DLD1 (cell line): Measurements from ENCODE around the gene CEP170.

Experiments used
- in situ Hi-C: cut with HindIII; loops from 2 replicates; pipeline ENCODE4 v1.10.0; 2017; ENCODE audit warnings: low sequenced_read_pairs

CEP170 gene

DNA sequence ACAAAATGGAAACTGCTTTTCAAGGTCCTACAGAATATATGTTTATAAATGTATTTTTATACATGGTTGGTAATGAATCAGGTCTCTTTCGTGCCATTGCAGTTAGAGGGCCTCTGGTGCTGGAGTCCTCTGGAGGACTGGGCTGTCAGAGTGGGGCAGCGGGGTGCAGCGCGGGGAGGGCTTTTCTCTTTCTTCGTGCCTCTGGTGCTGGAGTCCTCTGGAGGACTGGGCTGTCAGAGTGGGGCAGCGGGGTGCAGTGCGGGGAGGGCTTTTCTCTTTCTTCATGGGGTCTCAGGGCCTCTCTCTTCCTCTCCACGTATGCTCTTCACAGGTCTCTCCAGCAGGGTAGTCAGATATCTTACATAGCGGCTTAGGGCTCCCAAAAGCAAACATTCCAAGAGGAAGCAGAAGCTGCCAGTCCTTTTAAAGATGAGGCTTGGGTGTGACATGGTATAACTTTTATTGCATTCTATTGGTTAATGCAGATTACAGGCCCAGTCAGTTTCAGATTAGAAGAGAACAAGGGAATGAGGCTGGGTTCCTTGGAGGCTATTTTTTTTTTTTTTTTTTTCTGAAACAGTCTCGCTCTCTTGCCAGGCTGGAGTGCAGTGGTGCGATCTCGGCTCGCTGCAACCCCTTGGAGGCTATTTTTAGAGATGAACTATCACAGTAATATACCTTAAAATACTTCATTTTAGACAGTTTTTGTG, 13.8 kb upstream of the CEP170 start:
- in situ Hi-C loops, result no loop called here

DNA sequence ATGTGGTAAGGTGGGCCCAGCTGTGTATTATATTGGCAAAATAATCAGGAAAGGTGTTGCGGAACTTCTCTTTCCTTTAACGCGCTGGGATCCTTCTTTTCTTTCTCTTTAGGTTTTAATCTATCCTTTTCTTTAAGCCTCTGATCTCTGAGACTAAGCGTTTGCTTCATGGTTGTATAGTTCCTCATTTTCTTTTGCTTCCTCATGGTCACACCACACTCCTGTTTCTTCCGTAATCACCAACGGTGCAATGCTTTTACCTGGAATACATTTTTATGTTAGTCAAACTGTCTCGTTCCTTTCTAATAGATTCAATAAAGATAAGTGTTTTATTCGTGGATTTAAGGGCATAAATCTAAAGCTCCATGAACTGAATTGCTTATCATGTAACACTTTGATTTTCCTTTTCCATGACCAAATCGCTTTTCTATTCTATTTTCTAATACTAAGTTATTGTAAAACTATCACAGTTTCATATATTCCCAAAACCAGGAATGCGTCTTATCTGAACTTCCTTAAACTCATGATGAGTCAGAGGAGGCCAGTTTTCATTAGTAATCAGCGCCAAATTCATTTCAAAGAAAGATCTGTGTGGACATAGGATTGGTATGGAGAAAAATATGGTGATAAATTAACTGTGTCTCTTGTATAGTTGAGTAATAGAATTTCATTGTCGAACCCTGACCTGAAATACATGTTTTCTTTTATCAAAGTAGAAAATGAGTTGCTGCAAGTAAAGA, 13.0 kb upstream of the CEP170 start:
- in situ Hi-C loops, result no loop called here

DNA sequence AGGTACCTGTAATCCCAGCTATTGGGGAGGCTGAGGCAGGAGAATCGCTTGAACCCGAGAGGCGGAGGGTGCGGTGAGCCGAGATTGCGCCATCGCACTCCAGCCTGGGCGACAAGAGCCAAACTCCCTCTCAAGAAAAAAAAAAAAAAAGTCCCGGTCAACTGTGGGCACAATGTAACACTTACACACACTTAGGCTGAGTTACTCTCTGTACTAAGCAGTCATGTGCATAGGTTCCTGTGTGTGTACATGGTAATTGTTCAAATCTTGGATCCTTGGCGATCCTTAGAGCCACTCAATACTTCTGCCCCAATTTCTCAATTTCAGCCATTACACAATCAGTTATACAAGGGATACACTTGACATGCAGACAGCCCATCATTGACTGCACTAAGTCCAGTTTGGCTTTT, 12.4 kb upstream of the CEP170 start:
- in situ Hi-C loops, result no loop called here

DNA sequence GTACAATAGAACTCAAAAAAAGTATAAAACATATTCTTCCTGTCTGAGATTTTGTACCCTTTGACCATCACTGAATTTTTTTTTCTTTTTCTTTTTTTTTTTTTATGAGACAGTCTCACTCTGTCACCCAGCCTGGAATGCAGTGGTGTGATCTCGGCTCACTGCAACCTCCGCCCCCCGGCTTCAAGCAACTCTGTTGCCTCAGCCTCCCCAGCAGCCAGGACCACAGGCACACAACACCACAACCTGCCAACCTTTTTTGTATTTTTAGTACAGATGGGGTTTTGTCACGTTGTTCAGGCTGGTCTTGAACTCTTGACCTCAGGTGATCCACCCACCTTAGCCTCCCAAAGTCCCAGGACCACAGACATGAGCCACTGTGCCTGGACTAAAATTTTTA, 11.2 kb upstream of the CEP170 start:
- in situ Hi-C loops, result no loop called here

DNA sequence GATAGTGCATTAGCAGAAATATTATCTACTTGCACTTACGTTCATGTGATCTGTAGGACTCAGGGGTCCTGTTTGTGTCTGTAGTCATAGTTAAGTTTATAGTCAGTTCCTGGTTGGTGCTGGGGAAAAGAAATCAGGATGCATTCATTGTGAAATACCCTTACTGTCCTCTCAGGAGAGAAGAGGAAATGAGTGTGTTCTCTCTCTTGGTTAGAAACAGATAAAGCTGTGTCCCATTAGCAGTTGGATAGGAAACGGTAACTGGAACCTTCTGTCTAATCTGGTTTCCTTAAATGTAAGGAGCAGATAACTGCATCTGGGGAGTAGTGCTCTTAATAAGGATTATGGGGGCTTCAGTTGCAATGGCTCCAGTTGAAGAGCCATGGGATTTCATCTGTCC, 9.6 kb upstream of the CEP170 start:
- in situ Hi-C loops, result no loop called here

DNA sequence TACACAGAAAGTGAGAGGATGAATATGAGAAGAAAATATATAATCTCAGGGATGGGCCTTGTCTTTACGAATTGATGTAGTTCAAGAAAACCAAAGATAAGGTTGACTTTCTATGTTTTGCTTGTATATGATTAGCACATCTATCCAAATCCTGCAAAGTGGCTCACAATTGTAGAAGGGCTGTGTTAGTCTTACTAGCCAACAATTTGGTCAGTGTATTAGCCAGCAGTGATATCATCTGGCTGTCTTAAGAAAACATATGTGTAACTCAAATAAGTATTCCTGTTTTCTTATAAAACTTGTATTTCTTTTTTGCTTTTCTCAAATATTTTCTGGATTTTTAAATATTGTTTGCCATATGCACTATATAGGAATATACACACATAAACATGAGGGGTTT, 6.3 kb upstream of the CEP170 start:
- in situ Hi-C loops, result no loop called here

DNA sequence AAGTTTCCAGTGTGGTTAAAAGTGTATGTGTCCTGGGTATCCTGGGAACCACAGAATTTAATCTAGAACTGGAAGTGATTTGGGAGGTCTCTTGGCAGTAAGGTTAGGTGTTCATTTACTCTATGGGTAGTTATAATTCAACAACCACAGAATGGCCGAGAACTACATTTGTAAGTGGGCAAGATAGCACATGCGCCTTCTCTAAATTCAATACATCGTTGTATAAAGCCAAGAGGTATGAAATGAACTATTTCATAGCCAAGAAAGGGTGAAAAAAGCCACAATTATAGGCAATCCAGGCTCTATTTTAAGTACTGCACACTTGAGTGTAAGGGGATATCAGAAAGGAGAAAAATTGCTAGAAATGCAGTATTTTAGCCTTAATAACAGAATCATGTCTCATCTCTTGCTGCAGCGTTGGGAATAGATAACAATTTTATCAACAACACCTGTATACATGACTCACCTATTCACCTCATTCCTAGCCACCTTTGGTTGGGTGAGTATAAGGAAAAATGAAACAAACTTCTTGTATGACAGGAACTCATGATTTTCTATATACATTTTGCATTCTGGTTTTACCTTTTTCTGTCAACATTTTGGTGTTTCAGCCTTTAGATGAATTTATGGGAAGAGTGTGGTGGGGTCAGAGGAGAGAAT, 5.3 kb upstream of the CEP170 start:
- in situ Hi-C loops, result no loop called here

DNA sequence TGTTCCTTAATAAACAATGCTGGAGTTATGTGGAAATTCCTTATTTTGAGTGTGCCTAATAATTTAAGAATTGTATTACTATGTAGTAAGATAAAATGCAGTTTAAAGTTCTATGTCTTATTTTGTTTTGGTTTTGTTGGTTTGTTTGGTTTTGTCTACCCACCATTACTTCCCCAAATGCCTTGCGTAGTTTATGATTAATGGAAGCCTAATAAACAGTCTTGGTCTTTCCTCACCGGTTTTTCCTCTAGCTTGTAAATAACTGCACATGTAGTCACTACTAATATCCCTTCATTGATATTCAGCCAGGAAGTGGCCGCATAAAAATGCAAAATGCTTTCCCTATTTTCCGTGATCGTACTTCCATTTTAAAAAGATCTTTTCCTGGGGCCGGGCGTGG, 3.6 kb upstream of the CEP170 start:
- in situ Hi-C loops, result no loop called here

DNA sequence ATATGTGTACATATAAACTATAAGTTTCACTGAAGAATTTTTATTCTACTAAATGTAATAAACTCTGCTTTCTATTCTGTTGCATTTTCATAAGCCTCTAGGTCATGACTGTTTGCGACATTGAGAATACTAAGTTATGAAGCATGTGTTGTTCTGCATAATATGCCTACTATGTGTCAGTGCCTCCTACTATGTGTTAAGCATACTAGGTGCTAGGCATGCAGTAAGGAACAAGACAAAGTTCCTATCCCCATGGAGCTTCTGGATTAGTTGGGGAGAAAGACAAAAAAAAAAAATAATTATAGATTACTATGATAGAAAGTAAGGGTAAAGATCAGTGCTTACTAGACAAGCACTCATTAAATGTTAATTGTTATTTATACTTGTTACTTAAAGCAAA, 2.1 kb upstream of the CEP170 start:
- in situ Hi-C loops, result no loop called here

DNA sequence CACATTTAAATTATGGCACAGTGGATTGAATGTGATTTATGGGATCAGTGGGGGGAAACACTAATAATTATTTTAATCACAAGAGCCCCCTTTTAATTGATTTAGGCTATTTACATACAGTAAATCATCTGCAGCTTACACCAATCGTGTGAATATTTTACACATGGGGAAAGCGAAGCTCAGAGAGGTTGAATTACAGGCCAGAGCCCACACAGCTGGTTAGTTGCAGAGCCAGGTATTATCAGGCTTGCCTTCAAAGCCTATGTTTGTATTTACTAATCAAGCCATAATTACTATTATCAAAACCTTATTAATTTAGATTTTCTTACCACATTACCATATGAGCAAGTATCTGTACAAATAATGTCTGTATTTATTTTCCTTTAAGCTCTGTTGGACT, 1.5 kb upstream of the CEP170 start:
- in situ Hi-C loops, result no loop called here

DNA sequence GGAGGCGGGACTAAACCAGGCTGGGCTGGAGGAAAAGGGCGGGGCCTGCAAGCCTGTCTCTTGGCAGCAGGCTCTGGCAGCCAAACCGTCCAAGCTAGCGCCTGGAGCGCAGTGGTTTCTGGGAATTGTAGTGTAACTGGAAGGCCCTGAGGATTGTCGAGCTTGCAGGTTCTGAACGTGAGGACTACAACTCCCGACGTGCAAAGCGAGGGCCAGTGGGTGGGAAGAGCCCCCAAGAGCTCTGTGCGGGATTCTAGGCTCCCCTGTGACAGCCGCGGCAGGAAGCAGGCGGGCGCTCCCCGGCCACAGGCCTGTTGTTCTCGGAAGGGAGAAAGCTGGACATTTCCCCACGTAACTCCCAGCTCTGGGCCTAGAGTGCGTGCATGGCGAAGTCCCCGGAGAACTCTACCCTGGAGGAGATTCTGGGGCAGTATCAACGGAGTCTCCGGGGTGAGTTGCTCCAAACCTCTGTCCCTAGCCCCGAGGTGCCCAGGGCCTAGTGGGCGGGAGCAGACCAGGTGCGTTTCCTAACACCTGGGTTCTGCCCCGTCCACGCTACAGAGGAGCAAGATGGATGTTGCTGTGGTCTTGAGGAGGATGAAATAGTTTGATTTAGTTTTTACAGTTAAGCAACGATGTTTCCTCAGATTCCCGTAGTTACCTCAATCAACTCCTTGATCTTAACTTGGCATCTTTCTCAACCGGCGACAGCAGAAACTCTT, 871 bp upstream of the CEP170 start, which contains the start of gene SDCCAG8:
SDCCAG8 (plus strand) TSS at position 251 of the 722 bp plus-strand sequence; CDS start at position 384, 133 bp downstream.
- in situ Hi-C loops, result no loop called here

DNA sequence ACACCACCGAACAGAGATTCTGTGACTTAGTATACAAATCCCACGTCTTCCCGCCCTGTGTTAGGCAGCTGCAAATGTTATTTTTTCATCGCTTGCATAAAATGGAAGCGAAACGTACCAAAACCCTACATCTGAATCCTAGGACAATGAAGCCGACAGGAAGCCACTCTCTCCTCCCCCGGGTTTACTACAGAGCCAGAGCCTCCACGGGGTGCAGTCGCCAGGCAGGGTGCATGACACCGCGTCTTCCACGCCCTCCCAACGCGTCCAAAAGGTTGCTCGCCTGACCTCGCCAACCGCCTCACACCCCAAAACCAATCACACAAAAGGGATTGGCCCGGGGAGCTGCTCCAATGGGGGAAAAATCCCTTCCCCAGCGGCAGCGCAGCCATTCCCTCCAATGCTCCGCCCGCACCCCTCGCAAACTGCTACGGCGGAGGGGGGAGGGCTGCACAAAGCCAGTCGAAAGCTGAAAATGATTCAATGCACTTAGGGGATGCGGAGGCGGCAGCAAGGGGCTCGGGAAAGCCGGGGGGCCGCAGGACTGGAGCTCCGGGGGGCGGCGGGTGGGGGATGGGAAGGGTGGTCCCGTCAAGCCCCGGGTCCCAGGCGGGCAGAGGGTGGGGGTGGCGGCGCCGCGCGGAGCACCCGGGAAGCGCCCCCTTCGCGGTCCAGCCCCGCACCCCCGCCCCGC, 701 bp downstream of the CEP170 start:
- in situ Hi-C loops, result no loop called here

DNA sequence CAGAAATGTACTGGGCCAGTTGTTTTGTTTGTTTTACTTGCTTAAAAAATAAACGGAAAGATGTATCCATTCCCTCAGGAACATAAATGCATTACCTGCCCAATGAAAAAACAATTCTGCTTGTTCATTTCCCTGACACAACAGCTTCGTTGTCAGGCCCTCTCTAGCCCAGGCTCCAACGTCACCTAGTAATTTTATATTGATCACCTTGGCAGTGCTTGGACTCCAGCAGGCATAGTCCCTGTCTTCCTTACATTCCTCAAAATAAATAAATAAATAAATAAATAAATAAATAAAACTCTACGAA, 1.2 kb downstream of the CEP170 start:
- in situ Hi-C loops, result no loop called here

DNA sequence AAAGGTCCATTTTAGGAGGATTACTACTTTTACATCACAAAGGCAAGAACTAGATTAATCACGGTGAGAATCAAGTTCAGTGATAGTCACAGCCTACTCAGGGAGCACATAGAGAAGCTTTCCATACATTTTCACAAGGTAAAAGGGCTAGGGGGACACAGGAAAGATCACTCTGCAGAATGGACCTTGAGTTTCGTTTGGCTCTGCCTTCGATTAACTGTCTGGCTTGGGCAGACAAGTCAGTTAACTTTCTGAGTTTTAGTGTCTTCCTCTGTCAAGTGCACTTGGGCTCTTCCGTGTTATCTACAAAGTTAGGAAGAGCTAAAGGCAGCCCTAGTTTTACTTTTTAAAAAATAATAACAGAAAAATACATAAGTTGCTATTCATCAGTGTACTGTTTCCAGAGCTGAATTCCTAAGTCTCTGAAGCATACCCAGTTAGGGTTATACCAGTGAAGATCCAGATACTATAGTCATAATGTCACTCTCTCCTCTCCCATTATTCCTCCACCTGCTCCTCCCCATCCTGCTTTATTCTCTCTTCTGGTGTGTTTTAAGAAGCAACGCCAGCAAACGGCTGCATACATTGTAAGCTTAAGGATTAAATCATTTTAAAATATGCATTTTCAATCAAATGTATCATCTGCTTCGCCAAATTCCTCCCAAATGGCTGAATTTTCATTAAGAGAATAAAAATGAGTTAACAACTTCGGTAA, 1.7 kb downstream of the CEP170 start:
- in situ Hi-C loops, result no loop called here

DNA sequence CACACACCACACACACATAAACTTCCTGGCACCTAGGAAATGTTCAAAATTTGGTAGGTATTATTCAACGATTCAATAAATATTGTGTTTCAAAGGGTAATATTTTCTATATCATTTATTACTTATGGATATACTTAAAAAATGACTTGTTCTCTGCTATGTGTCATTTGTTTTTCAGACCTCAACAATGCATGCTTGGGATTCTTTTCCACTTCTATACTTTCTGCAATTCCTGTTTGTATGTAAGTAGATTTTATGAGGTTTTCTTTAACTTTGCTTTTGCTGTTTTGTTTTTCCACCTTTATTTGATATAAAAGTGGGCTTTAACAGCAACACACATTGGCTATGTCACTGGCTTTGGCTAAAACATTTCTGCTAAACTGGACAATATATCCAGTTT, 3.5 kb downstream of the CEP170 start:
- in situ Hi-C loops, result no loop called here

DNA sequence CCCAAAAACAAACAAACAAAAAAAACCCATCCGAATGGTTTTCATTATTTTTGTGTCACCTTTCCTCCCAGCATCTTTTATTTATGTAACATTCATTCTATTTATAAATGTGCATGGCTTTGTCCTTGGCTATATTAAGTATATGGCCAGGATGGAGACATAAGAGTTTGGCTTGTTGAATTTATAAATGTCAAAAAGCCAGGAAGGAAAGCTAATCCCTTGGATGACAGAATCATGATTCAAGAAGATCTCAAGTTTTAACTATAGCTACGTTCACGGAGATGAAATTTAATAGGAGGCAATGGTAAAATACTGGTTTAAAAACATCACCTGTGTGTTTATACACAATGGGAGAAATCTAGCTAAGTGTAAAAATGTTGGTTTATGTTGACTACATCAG, 5.0 kb downstream of the CEP170 start:
- in situ Hi-C loops, result no loop called here

DNA sequence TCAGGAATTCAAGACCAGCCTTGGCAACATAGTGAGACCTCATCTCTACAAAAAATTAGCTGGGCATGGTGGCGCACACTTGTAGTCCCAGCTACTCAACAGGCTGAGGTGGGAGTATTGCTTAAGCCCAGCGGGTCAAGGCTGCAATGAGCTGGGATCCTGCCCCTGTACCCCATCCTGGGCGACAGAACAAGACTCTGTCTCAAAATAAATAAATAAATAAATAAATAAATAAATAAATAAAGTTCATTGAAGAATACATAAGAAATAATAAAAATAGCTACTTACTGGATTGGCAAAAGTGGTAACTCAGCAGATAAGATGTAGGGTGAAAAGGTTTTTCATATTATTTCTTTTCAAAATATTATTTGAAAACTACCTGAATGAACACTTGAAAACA, 5.9 kb downstream of the CEP170 start:
- in situ Hi-C loops, result no loop called here

DNA sequence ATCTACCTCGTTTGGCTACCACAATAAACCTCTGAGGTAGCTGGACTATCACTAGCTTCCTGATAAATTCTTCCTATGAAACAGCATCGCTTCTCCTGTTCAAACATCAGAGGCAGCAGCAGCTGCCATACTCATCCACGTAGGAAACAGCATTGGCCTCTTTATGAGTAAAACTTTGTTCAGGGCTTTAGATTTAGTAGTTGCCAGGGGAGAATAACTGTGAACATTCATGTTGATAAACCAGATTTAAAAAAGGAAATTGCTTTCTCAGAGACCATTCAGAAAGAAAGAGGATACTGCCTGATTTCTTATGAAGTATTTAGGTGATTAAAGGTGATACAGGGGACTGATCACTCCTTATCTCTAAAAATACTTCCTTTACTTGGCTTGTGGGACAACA, 7.2 kb downstream of the CEP170 start:
- in situ Hi-C loops, result no loop called here

DNA sequence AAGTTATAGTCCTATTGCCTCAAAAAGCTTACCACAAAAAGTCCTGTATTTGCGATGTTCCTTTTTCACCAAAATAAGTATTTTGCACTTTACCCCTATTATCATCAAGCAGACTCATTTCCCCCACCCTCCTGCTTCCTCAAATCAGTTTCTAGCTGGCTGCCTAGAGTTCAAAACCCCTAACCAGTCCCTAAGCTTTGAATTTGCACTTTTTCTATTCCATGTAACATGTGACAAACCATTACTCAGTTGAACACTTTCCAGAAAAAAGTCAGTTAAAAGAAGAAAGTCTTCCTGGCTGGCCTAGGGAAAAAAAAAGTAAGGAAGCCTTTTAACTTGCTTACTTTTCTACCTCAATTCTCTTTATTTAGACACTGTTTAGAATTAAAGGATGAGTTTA, 8.2 kb downstream of the CEP170 start:
- in situ Hi-C loops, result no loop called here

DNA sequence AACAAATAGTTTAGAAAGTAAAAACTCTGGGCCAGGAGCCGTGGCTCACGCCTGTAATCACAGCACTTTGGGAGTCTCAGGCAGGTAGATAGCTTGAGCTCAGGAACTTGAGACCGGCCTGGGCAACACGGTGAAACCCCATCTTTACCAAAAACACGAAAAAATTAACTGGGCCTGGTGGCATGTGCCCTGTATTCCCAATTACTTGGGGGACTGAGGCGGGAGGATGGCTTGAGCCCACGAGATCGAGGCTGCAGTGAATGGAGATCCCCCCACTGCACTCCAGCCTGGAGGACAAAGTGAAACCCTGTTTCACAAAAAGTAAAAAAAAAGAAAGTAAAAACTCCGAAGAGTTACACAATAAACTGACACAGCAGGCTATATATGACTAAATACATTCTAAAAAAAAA, 10.6 kb downstream of the CEP170 start:
- in situ Hi-C loops, result no loop called here
